Posterior vena cava (tissue), 2 donors: ENCODE data around the gene EVA1A. TPM values are rescaled to one million over a fixed set of nuclear protein-coding genes. Genes with fewer than 3 reads are reported as not detected.

Experiments
- DNase-seq: peaks from one replicate; pipeline ENCODE4 v3.0.0-alpha.2; 2020; ENCODE audit warnings: low spot score
- intact Hi-C, 2 donors: fragments of 100-400 bp; cut with DNase I; formaldehyde crosslinking; loops; one replicate each; pipeline versions ENCODE4 v1.14.1 to v1.14.2; 2022 to 2023
- total RNA-seq, 2 donors: library from RNA; stranded (reverse); fragmentation: NEBNext Ultra II Directional; extraction: Animal tissue kit (Norgen Biotek cat#: 25700); gene quantifications; one replicate each; pipeline ENCODE4 v1.2.1, GENCODE V29; 2021
- donor health status: DM: yes; HTN: yes; CAD: no.
- donor health status: DM: yes; HTN: yes; CAD: no.

The EVA1A gene
- total RNA-seq, 2 donors from 2014 or later = 0.56 to 1.1 TPM

DNA sequence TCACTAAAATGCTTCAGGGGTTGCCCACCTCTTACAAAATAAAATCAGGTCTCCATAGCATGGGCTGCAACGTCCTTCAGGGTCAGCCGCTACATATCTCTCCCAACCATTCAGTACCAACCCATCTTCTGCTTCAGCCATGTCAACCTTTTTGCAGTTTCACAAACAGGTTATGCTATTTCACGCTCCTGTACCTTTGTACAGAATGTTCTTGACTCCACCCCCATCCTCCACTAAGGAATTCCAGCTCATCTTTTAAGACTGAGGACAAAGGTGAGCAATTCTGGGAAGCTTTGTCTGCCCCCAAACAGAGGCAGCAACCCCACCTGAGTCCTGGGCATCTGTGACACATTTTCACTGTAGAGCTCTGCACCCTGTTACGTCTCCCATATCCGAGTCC, 8.8 kb upstream of the EVA1A start:
- no peak for DNase-seq
- intact Hi-C loops = no loop called here

DNA sequence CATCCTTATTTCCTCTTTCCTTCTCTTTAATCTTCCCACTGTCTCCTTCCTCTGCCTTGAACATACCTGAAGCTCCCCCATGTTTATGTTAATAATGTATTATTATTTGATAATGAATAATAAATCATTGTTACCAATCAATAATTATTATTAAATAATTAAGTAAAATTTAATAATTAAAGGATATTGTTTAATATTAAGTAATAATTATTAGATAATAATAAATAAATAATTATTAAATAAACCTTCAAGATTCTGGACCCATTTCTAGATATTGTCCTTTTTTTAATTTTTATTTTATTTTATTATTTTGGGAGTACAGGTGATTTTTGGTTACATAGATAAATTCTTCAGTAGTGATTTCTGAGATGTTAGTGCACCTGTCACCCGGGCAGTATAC, 7.4 kb upstream of the EVA1A start:
- DNase-seq = no peak
- intact Hi-C loops = no loop called here

DNA sequence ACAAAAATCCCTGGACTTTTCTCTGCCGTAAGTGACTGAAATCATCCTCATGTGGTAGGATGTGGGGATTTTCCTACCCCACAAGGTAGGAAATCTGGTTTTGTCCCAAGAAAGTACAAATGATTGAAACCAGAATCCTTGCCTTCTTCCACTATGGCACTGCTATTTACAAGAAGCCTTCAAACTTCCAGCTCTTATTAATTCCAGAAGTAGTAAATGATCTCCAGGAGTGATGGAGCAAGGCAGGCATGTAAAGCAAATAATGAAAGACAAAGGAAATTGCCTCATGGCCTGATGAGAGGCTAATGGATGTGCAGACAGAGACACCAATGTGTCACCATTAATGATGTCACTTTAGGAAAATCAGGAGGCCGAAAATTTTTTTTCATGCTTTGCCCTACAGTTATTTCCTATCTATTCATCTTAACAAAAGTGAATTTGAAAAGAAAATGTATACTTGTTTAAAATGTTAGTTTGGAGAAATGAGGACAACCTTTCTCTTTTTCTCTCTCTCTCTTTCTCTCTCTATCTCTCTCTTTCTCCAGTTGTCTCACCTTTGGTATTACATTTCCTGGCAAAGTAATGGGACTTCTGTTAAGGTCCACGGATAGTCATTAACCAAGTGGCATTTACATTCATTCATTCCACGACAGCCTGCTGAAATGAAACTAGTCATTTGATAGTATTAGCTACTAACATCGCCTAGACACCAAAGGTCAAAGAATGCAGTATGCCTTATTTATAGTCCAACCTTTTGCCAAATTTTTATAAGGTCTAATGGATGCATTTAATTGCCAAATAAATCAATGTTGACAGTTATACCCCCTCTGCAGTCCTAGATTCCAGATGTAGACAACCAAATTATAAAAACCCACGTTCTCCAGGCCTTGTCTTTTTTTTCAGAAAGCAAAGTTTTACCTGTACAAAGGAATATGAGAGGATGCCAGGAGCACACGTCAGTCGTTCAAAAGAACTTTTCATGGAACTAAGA, 5.0 kb upstream of the EVA1A start:
- intact Hi-C loops = no loop called here
- DNase-seq = no peak

DNA sequence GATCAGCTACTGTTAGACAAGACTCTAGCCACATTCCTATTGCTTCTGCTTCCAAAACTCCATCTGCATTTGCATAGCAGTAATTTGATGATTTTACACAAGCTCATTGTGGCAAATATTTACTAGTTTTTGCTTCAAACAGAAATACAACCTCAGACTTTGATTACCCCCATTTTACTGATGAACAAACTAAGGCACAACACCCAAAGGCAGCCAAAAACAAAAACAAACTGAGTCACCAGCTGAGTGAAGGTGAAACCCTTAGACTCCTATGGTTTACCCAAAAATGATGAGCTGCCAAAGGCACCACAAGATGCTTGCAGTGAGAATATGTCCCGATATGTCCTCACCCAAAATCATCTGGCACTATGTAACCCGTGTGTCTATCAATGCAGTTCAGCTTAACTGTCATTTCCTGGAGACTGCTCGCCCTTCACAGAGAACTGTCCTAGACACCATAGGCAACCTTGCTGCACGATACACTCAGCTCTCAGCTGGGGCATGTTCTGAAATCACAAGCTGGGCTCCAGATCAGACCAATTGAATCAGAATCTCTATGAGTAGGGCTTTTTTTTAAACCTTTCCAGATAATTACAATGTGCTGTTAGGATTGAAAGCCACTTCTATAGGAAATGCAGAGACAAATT, 4.1 kb upstream of the EVA1A start:
- no peak for DNase-seq
- intact Hi-C loops = no loop called here

DNA sequence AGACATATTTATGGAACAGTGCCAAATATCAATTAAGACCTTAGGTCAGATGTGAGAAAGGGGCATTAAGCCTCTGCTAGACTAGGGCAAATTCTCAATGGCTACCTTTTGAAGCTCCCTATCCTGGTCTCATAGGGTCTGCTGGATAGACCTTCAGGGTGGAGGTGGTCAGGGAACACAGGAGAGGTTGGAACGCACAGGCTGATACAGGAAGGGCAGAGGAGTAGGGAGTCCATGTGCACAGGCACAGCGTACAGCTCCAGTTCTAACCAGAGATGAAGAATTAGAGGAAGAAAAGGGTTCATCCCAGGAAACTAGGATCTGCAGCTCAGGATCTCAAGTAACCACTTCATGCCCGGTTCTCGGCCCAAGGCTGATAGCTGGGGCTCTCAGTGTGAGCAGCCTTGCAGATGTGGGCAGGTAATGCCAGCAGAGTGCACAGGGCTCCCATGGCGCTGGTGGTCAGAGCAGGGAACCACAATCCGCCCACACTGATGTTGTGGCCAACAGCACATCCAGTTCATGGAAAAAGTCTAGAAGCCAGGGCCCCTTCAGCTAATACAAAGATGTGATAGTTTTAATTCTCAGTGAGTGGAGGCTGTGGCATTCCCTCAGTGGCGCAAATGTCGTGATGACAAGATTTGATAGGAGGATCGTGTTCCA, 3.4 kb upstream of the EVA1A start:
- no peak for DNase-seq
- intact Hi-C loops = no loop called here

DNA sequence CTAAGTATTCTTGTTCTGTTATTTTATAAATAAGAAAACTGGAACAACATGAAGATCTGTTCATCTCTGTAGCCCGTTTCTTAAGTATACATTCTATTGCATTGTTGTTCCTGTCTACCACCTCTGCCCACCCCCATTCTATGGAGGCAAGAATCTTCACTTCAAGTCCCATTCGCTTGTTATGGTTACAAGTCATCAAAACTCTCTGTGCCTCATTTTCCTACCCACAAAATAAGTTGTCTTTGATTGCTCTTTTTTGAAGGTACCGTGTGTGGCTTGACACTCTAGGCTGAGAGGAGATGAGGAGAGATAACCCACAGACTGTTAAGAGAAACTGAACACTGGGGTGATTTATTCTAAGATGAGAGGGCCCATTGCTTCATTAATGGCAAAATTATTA, 2.9 kb upstream of the EVA1A start:
- no peak for DNase-seq
- intact Hi-C loops = no loop called here

DNA sequence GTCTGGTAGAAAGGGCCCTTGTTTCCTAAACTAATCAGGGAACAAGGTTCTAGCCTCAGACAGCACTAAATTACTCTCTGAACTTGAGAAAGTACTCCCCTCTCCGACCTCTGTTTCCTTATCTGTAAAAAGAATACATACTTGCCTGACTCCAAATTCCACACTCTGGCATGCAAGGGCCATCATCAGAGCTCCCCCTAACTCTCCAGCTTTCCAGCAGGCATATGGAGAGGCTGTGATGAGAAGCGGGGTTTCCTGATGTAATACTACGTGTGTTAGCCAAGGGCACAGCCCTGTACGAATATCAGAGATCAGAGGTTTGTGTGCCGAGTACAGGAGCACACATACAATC, 1.8 kb upstream of the EVA1A start:
- no peak for DNase-seq
- intact Hi-C loops = loop anchor here in 1 of 2 donors (1.0 kb wide), 1 partner anchor 49 kb away; no protein-coding TSS in a partner anchor

DNA sequence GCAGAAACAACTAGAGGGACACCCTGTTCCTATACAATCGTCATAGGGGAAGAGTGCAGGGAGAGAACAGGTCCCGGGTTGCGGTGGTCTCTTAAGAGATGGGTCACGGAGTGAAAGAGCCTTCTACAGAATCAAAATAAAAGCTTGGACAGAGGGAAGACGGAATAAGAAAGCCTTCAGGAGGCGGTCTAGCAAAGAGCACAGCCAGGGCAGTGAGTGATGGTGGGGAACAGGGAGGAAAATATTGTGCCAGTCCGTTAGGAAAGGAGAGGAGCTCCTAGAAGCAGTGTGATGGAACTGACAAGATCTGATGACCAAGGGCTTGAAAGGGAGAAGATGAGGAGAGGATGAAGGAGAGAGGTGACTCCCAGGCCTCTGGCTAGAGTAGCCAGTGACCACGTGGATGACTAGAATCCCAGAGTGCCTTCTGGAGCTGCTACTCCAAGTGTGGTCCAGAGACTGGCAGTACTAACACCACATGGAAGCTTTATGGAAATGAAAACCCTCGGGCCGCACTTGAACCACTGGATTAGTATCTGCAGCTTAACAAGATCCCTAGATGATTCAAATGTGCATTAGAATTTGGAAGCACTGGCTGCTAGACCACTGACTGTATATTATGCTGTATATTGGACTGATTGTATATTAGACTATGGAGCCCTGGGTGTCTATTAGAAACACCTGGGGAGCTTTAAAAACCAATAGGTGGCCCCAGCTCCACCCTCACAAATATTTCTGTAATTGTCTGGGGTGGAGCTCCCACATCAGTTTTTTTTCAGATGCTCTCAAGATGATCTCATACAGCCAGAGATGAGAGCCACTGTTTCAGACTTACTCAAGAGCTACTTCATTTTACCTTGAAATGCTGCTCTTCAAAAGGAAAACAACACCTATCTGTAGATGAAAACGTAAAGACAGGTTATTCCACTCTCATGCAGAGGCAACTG, 1.1 kb upstream of the EVA1A start:
- intact Hi-C loops = loop anchor here in 1 of 2 donors (1.0 kb wide), 1 partner anchor 49 kb away; no protein-coding TSS in a partner anchor
- no peak for DNase-seq

DNA sequence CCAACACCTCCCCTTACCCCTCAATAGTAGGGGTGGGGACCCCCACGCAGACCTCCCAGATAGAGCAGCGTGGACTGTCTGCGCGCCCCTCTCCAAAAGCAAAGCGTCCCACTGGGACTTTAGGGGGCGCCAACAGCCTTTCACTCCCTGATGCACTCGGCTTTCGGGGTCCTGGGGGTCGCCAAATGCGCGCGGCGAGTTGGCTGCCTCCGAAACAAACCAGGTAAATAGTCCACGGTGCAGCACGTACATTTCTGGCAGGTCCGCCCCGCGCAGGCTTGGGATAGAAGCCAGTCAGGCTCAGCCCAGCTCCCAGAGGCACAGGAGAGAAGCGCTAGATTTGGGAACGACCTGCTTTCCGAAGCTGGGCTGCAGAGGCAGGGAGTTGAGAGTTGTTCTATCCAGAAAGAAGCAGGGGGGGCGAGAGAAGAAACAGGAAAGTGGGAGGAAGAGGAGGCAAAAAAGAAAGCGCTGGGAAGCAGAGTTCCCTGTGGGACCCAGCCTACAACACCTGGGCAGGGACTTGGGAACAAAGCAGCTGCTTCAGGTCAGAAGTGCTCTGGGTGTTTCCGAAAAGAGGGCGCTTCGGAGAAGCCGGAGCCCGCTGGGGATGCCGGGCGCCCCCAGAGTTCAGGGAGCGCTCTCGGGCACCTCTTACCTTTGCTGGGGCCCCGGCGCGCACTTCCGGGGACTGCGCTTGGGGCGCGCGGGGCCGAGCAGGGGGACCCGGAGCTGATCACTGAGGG, 544 bp downstream of the EVA1A start:
- intact Hi-C loops = no loop called here
- no peak for DNase-seq

DNA sequence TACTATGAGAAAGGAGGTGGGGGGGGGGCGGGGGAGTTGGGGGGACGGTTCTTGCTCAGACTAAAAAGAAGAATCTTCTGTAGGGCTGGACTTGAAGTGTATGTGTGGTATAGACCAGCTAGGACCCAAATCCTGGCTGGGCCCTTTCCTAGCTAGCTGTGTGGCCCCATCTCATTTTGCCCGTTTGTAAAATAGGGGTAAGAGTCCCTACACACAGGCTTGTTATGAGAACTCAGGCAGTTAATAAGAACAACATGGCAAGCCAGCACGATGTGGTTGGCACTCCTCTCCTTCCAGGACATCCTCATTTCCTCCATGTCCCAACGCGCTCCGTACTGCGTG, 1.1 kb downstream of the EVA1A start:
- no peak for DNase-seq
- intact Hi-C loops = no loop called here

DNA sequence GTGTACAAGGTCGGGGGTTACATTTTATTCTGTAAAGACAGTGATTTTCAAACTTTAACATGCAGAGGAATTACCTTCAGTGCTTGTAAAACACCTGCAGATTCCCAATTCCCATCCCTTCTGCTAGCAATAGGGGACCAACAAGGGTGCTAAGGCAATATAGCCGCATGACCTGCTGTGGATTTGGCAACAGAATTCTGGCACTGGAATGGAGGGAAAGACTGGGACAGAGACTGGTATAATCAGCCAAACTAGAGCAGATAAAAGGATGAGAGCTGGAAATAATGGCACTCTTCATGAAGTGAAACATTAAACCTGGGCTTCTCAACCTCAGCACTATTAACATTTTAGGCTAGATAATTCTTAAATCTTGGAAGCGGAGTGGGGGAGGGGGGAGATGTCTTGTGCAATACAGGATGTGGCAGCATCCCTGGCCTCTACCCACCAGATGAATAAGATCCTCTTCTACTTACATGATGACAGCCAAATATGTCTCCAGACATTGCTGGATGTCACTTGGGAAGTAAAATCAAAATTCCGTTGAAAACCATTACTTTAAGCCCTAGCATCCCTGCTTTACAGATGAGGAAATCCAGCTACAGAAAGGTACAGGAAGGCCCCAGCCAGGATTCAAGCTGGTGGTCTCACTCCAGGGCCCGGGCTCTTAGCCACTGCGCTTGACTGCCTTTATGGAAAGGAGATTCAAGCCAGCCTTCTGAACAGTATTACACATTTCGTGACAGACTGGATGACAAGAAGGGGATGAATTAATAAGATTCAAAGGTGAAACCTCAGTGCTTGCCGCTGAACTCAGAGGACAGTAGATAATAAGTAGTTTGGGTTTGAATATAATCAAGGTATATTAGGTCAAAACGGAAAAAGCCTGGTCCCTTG, 1.7 kb downstream of the EVA1A start:
- intact Hi-C loops = no loop called here
- DNase-seq = no peak

DNA sequence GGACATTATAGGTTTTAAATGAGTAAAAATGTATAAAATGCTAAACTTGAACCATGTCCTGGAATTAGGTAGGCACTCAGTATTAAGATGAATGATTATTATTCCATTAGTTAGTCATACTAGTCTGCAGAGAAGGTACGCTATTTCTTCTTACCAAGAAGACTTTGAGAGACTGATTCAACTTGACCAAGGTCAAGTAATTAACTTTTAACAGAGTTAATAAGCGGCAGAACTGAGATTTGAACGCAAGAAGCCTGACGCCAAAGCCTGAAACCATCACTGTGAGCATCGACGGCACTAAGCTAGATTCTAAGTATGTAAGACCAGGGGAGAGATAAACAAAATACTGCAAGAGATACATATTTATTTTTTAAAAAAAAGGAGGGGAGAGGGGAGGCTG, 2.6 kb downstream of the EVA1A start:
- no peak for DNase-seq
- intact Hi-C loops = no loop called here

DNA sequence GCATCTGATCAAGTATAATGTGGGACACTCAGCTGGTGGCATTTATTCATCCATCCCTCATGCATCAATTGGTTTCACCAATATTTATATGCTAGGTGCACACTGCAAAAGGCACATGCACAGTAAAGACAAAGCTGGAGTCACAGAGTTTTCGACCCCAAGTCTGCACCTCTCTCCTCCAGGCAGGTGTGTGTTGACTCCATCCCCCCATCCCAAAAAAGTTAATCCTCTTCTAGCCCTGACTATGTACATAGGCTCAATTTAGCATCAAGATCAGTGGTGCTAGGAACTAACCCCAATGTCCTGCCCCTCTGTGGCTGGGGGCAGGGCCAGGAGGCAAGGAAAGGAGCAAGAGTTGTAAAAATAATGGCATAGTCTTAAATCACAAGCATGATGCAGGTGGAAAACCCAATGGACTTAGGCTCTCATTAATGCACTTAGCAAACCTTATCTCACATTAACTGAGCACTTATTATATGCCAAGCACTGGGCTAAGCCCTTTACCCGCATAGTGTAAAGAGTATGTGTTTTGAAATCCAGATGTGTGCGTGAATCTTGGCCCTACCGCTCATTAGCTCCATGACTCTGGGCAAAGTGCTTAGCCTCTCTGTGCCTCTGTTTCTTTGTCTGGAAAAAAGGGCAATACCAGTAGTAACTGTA, 3.1 kb downstream of the EVA1A start:
- intact Hi-C loops = no loop called here
- DNase-seq = no peak

DNA sequence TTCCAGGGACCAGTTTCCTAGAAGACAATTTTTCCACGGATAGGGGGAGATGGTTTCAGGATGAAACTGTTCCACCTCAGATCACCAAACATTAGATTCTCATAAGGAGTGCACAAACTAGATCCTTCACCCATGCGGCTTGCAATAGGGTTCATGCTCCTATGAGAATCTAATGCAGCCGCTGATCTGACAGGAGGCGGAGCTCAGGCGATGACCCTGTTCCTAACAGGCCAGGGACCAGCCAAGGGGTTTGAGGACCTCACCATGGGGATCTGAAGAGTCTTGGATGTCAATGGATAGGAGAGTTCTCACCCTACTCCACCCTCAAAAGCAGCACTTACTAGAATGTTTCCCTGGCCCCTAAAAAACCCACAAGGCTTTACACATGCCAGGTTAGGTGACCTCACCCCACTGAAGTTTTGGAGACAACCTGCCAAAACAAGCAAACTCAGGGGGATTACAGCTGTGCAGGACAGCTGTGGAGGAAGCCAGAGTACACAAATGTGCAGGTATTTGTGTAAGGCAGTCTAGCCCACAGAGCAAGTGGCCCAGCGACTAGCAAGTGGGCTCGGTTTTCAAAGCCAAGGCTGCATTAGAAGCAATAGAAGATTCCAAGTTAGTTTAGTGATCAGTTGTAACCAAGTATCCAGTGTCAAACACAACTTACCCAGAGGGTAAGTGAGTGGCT, 3.9 kb downstream of the EVA1A start:
- intact Hi-C loops = no loop called here
- no peak for DNase-seq

DNA sequence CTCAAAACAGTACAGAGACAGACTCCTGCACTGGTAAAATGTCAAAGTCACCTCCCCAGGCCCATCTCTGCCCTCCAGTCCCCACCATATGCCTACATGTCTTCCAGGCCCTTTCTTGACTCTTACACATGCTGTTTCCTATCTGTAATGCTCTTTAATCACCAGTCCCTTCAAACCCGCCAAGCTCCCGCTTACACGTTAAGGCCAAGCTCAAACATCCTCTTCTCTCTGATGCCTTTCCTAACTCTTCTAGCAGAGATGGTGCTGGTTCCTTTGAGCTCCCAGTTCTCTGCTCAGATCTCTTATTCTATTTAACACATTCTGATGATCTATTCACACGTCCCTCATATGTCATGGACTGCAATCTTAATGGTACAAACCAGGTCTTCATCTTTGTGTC, 5.0 kb downstream of the EVA1A start:
- no peak for DNase-seq

DNA sequence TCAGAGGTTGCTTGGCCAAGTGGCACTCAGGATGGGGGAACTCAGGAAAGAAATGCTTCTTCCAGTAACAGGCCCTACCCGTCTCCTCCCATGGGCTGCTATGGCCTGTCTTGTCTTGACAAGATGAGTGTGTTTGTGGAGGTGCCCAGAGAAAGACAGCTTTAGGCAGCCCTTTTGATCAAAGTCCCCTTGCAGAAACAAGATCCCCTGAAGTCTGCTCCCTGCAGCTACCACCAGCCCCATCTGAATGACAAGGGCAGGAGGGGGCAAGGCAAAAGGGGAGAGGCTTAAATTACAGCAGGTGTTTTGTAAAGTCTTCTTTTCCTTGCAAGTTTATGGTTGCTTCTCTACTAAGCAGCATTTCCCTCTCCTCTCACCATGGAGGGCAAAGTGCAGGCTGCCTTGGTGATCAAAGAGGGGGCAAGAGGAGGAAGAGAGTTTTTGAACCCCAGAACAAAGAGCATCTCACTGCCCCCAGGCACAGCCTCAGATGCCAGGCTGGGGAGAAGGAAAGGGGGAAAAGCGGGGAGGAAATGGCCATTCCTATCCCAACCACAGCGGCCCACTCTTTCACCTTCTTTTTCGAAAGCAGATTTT, 6.7 kb downstream of the EVA1A start:
- intact Hi-C loops = no loop called here
- no peak for DNase-seq

More for the DNA sequence above, 5.0 kb downstream of the EVA1A start:
- intact Hi-C loops = no loop called here
